Neural cell (in vitro differentiated cells): ENCODE measurements around the gene ZNF439.

Experiments used
- EP300 ChIP-seq: fragments of 450-650 bp; conservative IDR thresholded peaks from 2 replicates; pipeline ENCODE4 v1.6.1; 2014; ENCODE audit warnings: antibody characterized with exemption, mild to moderate bottlenecking, moderate library complexity; ENCODE audit not compliant: poor library complexity, severe bottlenecking
- EZH2 ChIP-seq: fragments of 200-600, 300-800 bp; shearing (Covaris generic), sonication (generic); IDR thresholded peaks from 2 replicates; pipeline ENCODE4 v1.6.1; 2014; ENCODE audit warnings: antibody characterized with exemption, low read length, borderline replicate concordance, mild to moderate bottlenecking; ENCODE audit not compliant: insufficient read depth, poor library complexity, severe bottlenecking
- MXI1 ChIP-seq: fragments of 450-650 bp; conservative IDR thresholded peaks from 2 replicates; pipeline ENCODE4 v1.6.1; 2014; ENCODE audit warnings: antibody characterized with exemption, mild to moderate bottlenecking; ENCODE audit not compliant: poor library complexity, severe bottlenecking
- POLR2AphosphoS5 ChIP-seq: IDR thresholded peaks from 2 replicates; pipeline ENCODE4 v1.6.1; 2012
- RAD21 ChIP-seq: fragments of 450-650 bp; conservative IDR thresholded peaks from 2 replicates; pipeline ENCODE4 v1.6.1; 2014; ENCODE audit warnings: antibody characterized with exemption, mild to moderate bottlenecking, moderate library complexity
- SMC3 ChIP-seq: fragments of 450-650 bp; conservative IDR thresholded peaks from 2 replicates; pipeline ENCODE4 v1.6.1; 2014; ENCODE audit warnings: antibody characterized with exemption, mild to moderate bottlenecking, moderate library complexity; ENCODE audit not compliant: poor library complexity
- TAF1 ChIP-seq: IDR thresholded peaks from 2 replicates; pipeline ENCODE4 v1.6.1; 2012; ENCODE audit warnings: low read depth
- TF ChIP-seq, protein P1 (sequence below): fragments of 450-650 bp; IDR thresholded peaks from 2 replicates; pipeline ENCODE4 v1.5.1; 2014; ENCODE audit warnings: antibody characterized with exemption, mild to moderate bottlenecking, moderate library complexity; ENCODE audit not compliant: poor library complexity, severe bottlenecking
- TF ChIP-seq, protein P2 (sequence below): IDR thresholded peaks from 2 replicates; pipeline ENCODE4 v1.6.1; 2012; ENCODE audit warnings: borderline replicate concordance

DNA sequence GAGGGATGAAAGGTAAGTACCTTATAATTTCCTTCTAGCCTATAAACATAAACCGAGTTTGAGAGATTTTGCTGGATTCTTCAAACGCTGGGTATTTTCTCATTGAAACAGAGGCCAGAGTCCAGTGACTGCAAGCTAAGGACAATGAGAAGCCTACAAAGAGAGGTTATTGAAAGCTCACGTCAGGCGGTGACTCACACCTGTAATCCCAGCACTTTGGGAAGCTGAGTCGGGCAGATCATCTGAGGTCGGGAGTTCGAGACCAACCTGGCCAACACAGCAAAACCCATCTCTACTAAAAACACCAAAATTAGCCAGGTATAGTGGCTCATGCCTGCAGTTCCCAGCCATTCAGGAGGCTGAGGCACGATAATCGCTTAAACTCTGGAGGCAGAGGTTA lies 24.1 kb downstream of the ZNF439 start:
- TF ChIP-seq, protein P1, sequence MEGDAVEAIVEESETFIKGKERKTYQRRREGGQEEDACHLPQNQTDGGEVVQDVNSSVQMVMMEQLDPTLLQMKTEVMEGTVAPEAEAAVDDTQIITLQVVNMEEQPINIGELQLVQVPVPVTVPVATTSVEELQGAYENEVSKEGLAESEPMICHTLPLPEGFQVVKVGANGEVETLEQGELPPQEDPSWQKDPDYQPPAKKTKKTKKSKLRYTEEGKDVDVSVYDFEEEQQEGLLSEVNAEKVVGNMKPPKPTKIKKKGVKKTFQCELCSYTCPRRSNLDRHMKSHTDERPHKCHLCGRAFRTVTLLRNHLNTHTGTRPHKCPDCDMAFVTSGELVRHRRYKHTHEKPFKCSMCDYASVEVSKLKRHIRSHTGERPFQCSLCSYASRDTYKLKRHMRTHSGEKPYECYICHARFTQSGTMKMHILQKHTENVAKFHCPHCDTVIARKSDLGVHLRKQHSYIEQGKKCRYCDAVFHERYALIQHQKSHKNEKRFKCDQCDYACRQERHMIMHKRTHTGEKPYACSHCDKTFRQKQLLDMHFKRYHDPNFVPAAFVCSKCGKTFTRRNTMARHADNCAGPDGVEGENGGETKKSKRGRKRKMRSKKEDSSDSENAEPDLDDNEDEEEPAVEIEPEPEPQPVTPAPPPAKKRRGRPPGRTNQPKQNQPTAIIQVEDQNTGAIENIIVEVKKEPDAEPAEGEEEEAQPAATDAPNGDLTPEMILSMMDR: no peak
- no peak for TF ChIP-seq EP300
- TF ChIP-seq, protein P2, sequence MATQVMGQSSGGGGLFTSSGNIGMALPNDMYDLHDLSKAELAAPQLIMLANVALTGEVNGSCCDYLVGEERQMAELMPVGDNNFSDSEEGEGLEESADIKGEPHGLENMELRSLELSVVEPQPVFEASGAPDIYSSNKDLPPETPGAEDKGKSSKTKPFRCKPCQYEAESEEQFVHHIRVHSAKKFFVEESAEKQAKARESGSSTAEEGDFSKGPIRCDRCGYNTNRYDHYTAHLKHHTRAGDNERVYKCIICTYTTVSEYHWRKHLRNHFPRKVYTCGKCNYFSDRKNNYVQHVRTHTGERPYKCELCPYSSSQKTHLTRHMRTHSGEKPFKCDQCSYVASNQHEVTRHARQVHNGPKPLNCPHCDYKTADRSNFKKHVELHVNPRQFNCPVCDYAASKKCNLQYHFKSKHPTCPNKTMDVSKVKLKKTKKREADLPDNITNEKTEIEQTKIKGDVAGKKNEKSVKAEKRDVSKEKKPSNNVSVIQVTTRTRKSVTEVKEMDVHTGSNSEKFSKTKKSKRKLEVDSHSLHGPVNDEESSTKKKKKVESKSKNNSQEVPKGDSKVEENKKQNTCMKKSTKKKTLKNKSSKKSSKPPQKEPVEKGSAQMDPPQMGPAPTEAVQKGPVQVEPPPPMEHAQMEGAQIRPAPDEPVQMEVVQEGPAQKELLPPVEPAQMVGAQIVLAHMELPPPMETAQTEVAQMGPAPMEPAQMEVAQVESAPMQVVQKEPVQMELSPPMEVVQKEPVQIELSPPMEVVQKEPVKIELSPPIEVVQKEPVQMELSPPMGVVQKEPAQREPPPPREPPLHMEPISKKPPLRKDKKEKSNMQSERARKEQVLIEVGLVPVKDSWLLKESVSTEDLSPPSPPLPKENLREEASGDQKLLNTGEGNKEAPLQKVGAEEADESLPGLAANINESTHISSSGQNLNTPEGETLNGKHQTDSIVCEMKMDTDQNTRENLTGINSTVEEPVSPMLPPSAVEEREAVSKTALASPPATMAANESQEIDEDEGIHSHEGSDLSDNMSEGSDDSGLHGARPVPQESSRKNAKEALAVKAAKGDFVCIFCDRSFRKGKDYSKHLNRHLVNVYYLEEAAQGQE: no peak
- TF ChIP-seq EZH2: no peak
- TF ChIP-seq RAD21: no peak
- TF ChIP-seq POLR2AphosphoS5: no peak
- no peak for TF ChIP-seq TAF1
- no peak for TF ChIP-seq SMC3
- TF ChIP-seq MXI1: no peak
